ENCODE measurements around the gene CDH5.
"Not testable (repeated sequence)": the region's sequence is repeated elsewhere in the genome, so short reads cannot be mapped to it uniquely, and the experiment has no call there.

CDH5 gene

GRCh38 chr16:66441586-66442375 lies 75.3 kb downstream of the CDH5 start:
- DNase-seq: no peak

GRCh38 chr16:66442502-66443268 lies 76.2 kb downstream of the CDH5 start:
- no peak for DNase-seq

- DNase-seq: no peak
Observed at GRCh38 chr16:66443269-66443652, 76.8 kb downstream of the CDH5 start.

- no peak for DNase-seq
Observed at GRCh38 chr16:66444049-66444481, 77.6 kb downstream of the CDH5 start.

GRCh38 chr16:66446737-66447136 lies 80.2 kb downstream of the CDH5 start:
- no peak for DNase-seq

GRCh38 chr16:66447491-66447890 lies 81.0 kb downstream of the CDH5 start:
- no peak for DNase-seq

- DNase-seq: no peak
Observed at GRCh38 chr16:66451548-66451947, 85.1 kb downstream of the CDH5 start.

- DNase-seq: not testable (repeated sequence)
Observed at GRCh38 chr16:66453230-66453629, 86.7 kb downstream of the CDH5 start.
